Measurements from ENCODE around the gene PLXNA4.

- no peak for TF ChIP-seq CTCF (IDR thresholded peaks at IDR 0.05; ENCODE audit: low read depth, low read length, poor library complexity, severe bottlenecking)
- no peak for TF ChIP-seq EZH2phosphoT487 (IDR thresholded peaks at IDR 0.05; ENCODE audit: borderline replicate concordance, low read length)
Observed at GRCh38 chr7:132311733-132312132, 264.5 kb downstream of the PLXNA4 start.

Measured in DOHH2 (cell line).